Measurements from ENCODE around the gene DPF3.
A peak's percentile ranks its signal among the peaks of the same experiment; 100 is the strongest.

DPF3 gene

DNA sequence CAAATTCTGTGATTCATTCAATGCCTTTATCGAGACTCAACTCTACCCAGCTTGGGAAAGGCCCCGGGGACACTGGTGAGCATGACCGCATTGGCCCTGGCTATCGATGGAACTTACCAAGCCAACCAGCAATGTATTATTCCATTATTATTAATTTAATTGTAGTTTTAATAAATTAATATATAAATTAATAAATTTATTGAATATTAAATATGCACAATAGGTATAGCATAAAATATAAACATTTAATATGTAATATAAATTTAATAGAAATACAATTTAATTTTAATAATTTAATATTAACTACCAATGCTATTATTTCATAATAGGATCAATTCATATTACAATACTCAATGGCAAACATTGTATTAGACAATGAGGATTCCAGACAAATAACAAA lies 163.4 kb downstream of the DPF3 start:
- FAIRE-seq (no peak), DNase-seq (ENCODE audit: extremely low spot score, insufficient read length, low read depth) (no peak)

GRCh38 chr14:72726444-72726843 lies 167.5 kb downstream of the DPF3 start:
- DNase-seq (ENCODE audit: extremely low spot score, insufficient read length, low read depth) (no peak), FAIRE-seq (no peak)

GRCh38 chr14:72723858-72724530 lies 169.9 kb downstream of the DPF3 start:
- no peak for FAIRE-seq
- no peak for DNase-seq (ENCODE audit: extremely low spot score, insufficient read length, low read depth)

GRCh38 chr14:72722201-72722785 lies 171.6 kb downstream of the DPF3 start:
- FAIRE-seq (no peak), DNase-seq (ENCODE audit: extremely low spot score, insufficient read length, low read depth) (no peak)

DNA sequence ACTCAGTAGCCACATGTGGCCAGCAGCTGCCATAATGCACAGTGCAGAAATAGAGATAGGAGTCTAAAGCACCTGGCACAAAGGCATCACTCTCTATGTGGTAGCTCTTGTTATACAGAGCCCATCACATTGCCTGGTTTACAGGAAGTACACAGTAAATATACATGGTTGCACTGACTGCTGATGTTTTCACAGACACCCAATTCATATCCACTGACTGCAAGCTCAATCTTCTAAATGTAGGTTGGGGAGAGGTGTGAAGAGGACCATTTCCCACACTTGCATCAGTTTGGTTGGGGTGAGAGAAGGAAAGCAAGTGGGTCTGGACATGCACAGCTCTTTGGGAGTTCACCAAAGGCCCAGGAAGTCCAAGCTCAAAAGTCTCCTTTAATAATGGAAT lies 172.8 kb downstream of the DPF3 start:
- no peak for FAIRE-seq
- DNase-seq (ENCODE audit: extremely low spot score, insufficient read length, low read depth), result no peak

- FAIRE-seq (peak; percentile 90), DNase-seq (ENCODE audit: extremely low spot score, insufficient read length, low read depth) (no peak)
These were observed 176.7 kb downstream of the DPF3 start for GRCh38 chr14:72717220-72717619.

DNA sequence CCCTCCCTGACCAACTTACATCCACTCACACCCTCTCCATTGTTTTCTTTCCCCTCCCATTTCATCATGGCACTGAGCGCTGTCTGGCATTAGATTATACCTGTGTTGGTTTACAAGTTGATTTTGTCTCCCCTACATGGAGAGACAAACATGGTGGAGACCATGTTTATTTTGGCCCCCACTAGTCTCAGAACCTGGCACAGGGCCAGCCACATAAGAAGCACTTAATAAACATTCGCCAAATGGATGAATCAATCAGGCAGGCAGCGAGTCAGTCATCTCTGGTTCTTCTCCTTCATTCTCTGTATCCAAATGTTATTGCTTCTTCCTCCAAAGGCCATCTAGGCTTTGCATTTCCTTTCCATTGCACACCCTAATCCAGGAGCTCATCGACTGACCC lies 177.4 kb downstream of the DPF3 start:
- DNase-seq (ENCODE audit: extremely low spot score, insufficient read length, low read depth) (no peak), FAIRE-seq (peak; percentile 12)

GRCh38 chr14:72715850-72716228 lies 178.1 kb downstream of the DPF3 start:
- FAIRE-seq, result no peak
- no peak for DNase-seq (ENCODE audit: extremely low spot score, insufficient read length, low read depth)

DNA sequence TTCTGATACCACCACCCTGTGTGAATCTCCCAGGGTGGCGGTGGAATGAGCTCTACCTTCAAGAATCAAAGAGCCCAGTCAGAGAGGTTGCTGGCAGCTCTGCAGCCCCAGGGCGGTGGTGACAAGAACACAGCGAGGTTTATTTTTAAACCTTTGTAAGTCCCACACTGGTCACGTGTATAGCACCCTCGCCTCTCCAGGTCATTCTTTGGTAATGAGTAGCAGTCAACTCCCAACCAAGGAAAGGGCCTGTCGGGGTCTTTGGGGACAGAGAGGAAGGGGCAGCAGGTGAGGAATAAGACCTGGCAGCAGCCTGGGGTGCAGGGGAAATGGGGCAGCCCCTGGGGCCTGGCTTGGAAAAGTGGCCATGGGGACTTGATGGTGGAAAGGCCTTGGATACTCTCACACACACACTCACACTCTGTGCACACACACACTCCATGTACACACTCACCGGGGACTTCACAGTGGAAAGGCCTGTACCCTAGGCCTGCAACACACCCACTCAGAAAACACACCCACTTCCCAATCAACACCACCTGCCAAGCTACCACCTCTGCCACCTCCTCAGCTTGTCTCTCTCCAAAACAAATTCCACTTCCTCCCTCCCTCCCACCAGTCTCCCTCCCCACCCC lies 178.6 kb downstream of the DPF3 start:
- peak; percentile 77 for FAIRE-seq
- DNase-seq (ENCODE audit: extremely low spot score, insufficient read length, low read depth), result no peak

DNA sequence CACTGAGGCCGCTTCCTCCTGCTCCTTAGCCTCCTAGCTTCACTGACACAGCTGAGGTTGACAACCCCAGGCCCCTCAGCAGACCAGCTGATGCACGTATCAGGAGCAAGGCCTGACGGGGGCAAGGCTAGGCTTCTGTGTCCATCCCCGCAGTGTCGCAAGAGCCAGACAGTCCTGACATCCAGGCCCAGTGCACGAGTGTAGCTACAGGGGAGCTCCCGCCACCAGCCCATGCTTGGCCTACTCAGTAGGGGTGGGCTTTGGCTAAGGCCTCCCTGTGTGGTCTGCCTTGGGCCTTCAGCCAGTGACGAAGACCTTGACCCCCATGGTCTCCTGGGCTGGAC lies 179.1 kb downstream of the DPF3 start:
- FAIRE-seq (no peak), DNase-seq (ENCODE audit: extremely low spot score, insufficient read length, low read depth) (no peak)

DNA sequence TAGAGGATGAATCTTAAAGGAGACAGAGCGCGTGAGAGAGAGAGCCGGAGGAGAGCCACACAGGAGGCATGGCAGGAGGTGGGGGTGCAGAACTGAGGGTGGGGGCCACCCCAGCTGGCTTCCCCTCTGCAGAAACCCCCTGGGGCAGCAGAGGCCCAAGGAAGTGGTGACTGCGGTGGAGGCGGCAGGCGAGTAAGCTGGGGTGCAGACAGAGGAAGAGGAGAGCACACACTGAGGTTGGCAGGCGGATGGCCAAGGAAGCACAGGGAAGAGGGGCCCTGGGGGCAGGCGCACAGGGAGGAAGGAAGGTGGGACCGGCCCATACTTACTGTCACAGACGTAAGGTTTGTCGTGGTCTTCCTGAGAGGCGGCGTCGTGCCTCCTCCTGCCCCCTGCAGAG lies 179.8 kb downstream of the DPF3 start:
- DNase-seq (ENCODE audit: extremely low spot score, insufficient read length, low read depth) (peak; percentile 25), FAIRE-seq (peak; percentile 83)

- FAIRE-seq, result no peak
- no peak for DNase-seq (ENCODE audit: extremely low spot score, insufficient read length, low read depth)
These were observed 182.0 kb downstream of the DPF3 start for GRCh38 chr14:72711936-72712335.

- no peak for FAIRE-seq
- no peak for DNase-seq (ENCODE audit: extremely low spot score, insufficient read length, low read depth)
These were observed 183.8 kb downstream of the DPF3 start for GRCh38 chr14:72709916-72710611.

GRCh38 chr14:72708708-72709475 lies 185.0 kb downstream of the DPF3 start:
- FAIRE-seq (no peak), DNase-seq (ENCODE audit: extremely low spot score, insufficient read length, low read depth) (no peak)

DNA sequence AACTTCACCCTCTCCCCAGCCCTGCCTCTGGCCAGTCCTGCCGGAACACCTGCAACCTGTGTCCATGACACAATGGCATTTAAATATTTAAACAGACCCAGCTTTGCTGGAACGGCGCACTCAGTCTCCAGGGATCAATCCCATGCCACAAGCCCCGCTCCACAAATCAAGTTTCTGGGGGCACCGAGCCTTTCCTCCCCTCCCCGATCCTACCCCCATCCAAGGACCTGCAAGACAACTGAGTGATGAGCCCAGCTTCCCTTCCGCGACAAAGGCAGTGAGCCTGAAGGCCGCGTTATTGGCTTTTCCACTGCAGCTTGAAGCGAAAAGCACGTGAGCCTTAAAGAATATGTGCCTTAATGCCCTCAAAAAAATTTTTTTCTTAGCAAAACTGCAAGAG lies 185.7 kb downstream of the DPF3 start:
- DNase-seq (ENCODE audit: extremely low spot score, insufficient read length, low read depth) (no peak), FAIRE-seq (no peak)

- FAIRE-seq (no peak), DNase-seq (ENCODE audit: extremely low spot score, insufficient read length, low read depth) (no peak)
These were observed 187.4 kb downstream of the DPF3 start for GRCh38 chr14:72706485-72706884.

GRCh38 chr14:72704502-72704901 lies 189.4 kb downstream of the DPF3 start:
- FAIRE-seq (no peak), DNase-seq (ENCODE audit: extremely low spot score, insufficient read length, low read depth) (no peak)

GRCh38 chr14:72701605-72702004 lies 192.3 kb downstream of the DPF3 start:
- FAIRE-seq, result no peak
- no peak for DNase-seq (ENCODE audit: extremely low spot score, insufficient read length, low read depth)

- FAIRE-seq, result no peak
- DNase-seq (ENCODE audit: extremely low spot score, insufficient read length, low read depth), result no peak
These were observed 192.7 kb downstream of the DPF3 start for GRCh38 chr14:72701237-72701565.

DNA sequence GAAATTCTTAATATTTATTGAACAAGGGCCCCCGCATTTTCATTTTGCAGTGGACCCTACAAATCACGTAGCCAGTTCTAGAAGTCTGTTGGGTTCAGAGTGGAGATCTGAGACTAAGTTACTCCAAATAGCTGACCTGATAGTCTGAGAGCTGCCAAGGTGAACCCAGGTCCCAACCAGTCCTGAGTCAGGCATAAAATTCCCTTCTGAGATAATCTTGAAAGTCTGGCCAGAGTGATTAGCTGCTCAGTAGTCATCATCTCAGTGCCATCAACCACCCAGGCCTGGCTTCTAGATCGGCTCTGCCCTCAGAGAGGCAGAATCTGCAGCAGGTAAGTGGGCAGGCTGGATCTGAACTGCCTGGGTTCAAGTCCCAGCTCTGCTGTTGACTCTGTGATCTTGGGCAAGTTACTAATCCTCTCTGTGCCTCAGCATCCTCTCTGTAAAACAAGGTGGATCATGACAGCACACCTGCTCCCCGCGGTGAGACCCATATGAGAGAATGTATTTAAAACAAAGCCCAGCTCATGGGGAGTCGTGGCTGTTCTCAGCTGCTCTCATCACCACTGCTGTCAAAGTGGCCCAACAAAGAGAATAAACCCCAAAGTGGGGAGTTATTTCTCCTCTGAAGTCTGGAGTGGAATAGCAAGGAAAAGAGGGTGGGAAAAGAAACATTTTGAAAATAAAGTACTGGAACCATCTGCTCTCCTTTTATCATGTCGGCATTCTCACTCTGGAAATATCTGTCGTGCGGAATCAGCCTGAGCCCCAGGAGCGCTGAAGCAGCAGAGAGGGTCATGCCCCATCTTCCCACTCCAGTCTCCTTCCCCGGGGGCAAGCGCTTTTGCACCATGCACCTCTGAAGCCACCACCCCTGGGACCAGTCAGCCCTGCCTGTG lies 193.3 kb downstream of the DPF3 start:
- DNase-seq (ENCODE audit: extremely low spot score, insufficient read length, low read depth) (no peak), FAIRE-seq (no peak)
